ENCODE data around the gene MYH14. TPM values are rescaled to one million over a fixed set of nuclear protein-coding genes. Genes with fewer than 3 reads are reported as not detected.

The MYH14 gene
- total RNA-seq, 1 donor from 2014 or later: 113 TPM

DNA sequence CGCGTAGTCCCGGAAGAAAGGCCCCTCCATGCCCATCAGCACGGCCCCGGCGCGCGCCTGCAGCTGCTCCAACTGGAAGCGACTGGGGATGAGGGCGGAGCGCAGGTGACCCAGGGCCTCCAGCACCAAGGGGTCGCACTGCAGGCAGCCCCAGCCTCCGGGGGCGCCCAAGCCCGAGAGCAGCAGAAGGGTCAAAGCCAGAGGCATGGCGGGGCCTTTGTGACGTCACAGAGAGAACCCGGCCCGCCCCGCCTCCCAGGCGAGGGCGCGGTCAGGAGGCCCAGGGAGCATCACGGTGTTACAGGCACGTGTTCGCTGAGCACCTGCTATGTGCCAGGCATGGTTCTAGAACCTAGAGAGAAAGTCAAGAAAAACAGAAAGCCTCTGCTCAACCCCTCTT lies 40.4 kb upstream of the MYH14 start, which contains the start of gene IZUMO2:
Gene IZUMO2, minus strand, starts transcription at position 294 of the 400 bp plus-strand sequence. Its CDS starts 87 bp downstream, at position 207.
- H3K27ac ChIP-seq: no peak within 1 kb of the TSS
- intact Hi-C loops (cut with DNase I): no loop called here
- DNase-seq: no peak

DNA sequence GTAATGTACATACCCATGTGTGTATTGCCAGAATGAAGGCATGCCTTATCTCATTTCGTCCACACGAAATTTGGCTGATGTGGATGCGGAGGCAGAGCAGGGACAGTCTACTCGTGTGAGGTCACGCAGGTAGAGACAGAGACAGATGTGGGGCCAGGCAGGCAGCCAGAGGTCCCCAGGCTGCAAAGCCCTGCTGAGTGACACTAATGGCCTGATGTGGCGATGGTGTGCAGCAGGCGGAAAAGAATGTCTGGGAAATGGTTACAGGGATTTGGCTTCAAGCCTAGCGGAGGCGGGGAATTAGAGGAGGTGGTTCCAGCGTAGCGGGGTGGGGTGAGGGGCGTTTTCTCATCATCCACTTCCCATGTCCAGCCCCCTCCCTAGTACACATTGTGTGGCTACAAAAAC lies 36.1 kb upstream of the MYH14 start:
- ATAC-seq: peak in 1 of 2 donors; percentile 41

More for the DNA sequence above, 40.4 kb upstream of the MYH14 start, which contains the start of gene IZUMO2:
- H3K4me3 ChIP-seq: no peak within 1 kb of the TSS
- TF ChIP-seq, protein P1, sequence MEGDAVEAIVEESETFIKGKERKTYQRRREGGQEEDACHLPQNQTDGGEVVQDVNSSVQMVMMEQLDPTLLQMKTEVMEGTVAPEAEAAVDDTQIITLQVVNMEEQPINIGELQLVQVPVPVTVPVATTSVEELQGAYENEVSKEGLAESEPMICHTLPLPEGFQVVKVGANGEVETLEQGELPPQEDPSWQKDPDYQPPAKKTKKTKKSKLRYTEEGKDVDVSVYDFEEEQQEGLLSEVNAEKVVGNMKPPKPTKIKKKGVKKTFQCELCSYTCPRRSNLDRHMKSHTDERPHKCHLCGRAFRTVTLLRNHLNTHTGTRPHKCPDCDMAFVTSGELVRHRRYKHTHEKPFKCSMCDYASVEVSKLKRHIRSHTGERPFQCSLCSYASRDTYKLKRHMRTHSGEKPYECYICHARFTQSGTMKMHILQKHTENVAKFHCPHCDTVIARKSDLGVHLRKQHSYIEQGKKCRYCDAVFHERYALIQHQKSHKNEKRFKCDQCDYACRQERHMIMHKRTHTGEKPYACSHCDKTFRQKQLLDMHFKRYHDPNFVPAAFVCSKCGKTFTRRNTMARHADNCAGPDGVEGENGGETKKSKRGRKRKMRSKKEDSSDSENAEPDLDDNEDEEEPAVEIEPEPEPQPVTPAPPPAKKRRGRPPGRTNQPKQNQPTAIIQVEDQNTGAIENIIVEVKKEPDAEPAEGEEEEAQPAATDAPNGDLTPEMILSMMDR (IDR thresholded peaks at IDR 0.05): no peak
- H3K9me3 ChIP-seq: no peaks in the 10 kb centered on the region
- peak in 1 of 2 donors; percentile 23 for ATAC-seq
- peaks cover 25% of the 10 kb centered on the region for H3K27me3 ChIP-seq (ENCODE audit: low read depth)
- no peaks in the 10 kb centered on the region for H3K36me3 ChIP-seq
- H3K4me1 ChIP-seq: no peaks in the 10 kb centered on the region

DNA sequence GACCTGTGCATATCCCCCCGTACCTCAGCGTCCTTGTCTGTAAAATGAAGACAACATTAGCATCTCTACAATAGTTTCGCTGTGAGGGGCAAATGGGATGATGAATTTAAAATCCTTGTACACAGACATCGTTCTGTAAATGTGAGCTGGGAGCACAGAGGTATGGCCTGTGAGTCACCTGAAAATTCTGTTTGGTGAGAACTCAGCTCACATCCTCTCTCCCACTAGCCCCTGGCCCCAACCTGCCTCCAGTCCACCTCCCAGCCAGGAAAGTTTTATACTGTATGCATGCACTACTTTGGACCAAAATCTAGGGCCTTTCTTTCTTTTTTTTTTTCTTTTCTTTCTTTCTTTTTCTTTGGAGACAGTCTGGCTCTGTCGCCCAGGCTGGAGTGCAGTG lies 31.7 kb upstream of the MYH14 start:
- H3K36me3 ChIP-seq: no peaks in the 10 kb centered on the region
- no peak overlapping the region for H3K27ac ChIP-seq
- TF ChIP-seq, protein P1 (IDR thresholded peaks at IDR 0.05): no peak
- H3K27me3 ChIP-seq (ENCODE audit: low read depth): no peaks in the 10 kb centered on the region
- no peak for ATAC-seq
- no peaks in the 10 kb centered on the region for H3K4me1 ChIP-seq
- no peak for DNase-seq
- intact Hi-C loops (cut with DNase I): no loop called here
- no peak overlapping the region for H3K4me3 ChIP-seq
- no peaks in the 10 kb centered on the region for H3K9me3 ChIP-seq

More for the DNA sequence above, 36.1 kb upstream of the MYH14 start:
- Histone ChIP-seq H3K4me1 (no peaks in the 10 kb centered on the region), H3K36me3 (no peaks in the 10 kb centered on the region), H3K27me3 (ENCODE audit: low read depth) (peaks cover 24% of the 10 kb centered on the region), H3K9me3 (no peaks in the 10 kb centered on the region), H3K27ac (no peak overlapping the region), H3K4me3 (no peak overlapping the region)
- DNase-seq: no peak
- TF ChIP-seq, protein P1 (IDR thresholded peaks at IDR 0.05): no peak
- intact Hi-C loops (cut with DNase I): no loop called here

DNA sequence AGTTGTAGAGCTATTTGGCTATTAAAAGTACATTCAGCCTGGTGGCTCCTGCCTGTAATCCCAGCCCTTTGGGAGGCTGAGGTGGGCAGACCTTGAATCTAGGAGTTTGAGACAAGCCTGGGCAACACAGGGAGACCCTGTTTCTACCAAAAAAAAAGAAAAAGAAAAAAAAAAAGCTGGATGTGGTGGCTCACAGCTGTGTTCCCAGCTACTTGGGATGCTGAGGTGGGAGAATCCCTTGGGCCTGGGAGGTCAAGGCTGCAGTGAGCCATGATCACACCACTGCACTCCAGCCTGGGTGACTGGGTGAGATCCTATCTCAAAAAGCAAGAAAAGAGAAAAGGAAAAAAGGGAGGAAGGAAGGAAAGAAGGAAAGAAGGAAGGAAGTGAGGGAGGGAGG lies 30.7 kb upstream of the MYH14 start:
- H3K36me3 ChIP-seq: no peaks in the 10 kb centered on the region
- DNase-seq (no peak), ATAC-seq (no peak)
- H3K27me3 ChIP-seq (ENCODE audit: low read depth): no peaks in the 10 kb centered on the region
- H3K4me1 ChIP-seq: no peaks in the 10 kb centered on the region
- TF ChIP-seq, protein P1 (IDR thresholded peaks at IDR 0.05): no peak
- H3K27ac ChIP-seq: no peak overlapping the region
- intact Hi-C loops (cut with DNase I): no loop called here
- H3K4me3 ChIP-seq: no peak overlapping the region
- no peaks in the 10 kb centered on the region for H3K9me3 ChIP-seq

DNA sequence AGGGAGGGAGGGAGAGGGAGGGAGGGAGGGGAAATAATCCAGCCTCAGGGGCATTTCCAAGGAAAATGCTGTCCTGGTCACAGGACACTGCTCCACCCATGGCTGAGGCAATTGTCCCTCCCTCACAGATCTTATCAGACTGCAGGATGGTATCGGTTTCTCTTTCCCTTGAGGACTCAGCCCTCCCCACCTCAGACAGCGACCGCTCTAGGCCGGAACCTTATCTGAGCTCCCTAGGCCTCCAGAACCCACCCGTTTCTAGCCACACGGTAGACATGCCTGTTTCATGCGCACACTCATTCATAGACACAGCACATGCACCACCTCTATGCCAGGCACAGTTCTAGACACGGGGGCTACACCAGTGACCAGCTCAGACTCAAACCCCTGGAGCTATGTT lies 30.3 kb upstream of the MYH14 start:
- Histone ChIP-seq H3K27ac (no peak overlapping the region), H3K9me3 (no peaks in the 10 kb centered on the region), H3K4me3 (no peak overlapping the region), H3K36me3 (no peaks in the 10 kb centered on the region), H3K4me1 (no peaks in the 10 kb centered on the region), H3K27me3 (ENCODE audit: low read depth) (no peaks in the 10 kb centered on the region)
- peak in 1 of 2 donors; percentile 56 for ATAC-seq
- no peak for DNase-seq
- intact Hi-C loops (cut with DNase I): no loop called here
- TF ChIP-seq, protein P1 (IDR thresholded peaks at IDR 0.05): no peak

Measured in lower lobe of right lung (tissue), 2 donors.